ENCODE data around the gene MICAL2.
"Not testable (repeated sequence)": the region's sequence is repeated elsewhere in the genome, so short reads cannot be mapped to it uniquely, and the experiment has no call there.

MICAL2 gene

GRCh38 chr11:12137005-12137690 lies 26.8 kb downstream of the MICAL2 start:
- no peak for DNase-seq

- DNase-seq, result no peak
These were observed 27.7 kb downstream of the MICAL2 start for GRCh38 chr11:12137938-12138731.

GRCh38 chr11:12139144-12139881 lies 28.9 kb downstream of the MICAL2 start:
- no peak for DNase-seq

- DNase-seq, result no peak
These were observed 29.9 kb downstream of the MICAL2 start for GRCh38 chr11:12140186-12140793.

- no peak for DNase-seq
These were observed 30.9 kb downstream of the MICAL2 start for GRCh38 chr11:12141283-12141682.

- no peak for DNase-seq
These were observed 31.8 kb downstream of the MICAL2 start for GRCh38 chr11:12142176-12142575.

GRCh38 chr11:12142909-12143308 lies 32.5 kb downstream of the MICAL2 start:
- DNase-seq, result no peak

GRCh38 chr11:12143461-12144258 lies 33.3 kb downstream of the MICAL2 start:
- DNase-seq, result no peak

- no peak for DNase-seq
These were observed 34.2 kb downstream of the MICAL2 start for GRCh38 chr11:12144330-12145174.

- DNase-seq, result not testable (repeated sequence)
These were observed 36.3 kb downstream of the MICAL2 start for GRCh38 chr11:12146678-12147077.

- no peak for DNase-seq
These were observed 37.4 kb downstream of the MICAL2 start for GRCh38 chr11:12147827-12148226.

- DNase-seq, result no peak
These were observed 38.1 kb downstream of the MICAL2 start for GRCh38 chr11:12148466-12148865.

GRCh38 chr11:12148882-12149281 lies 38.5 kb downstream of the MICAL2 start:
- DNase-seq, result no peak

- no peak for DNase-seq
These were observed 39.4 kb downstream of the MICAL2 start for GRCh38 chr11:12149672-12150225.

GRCh38 chr11:12150831-12151382 lies 40.5 kb downstream of the MICAL2 start:
- DNase-seq, result no peak

- no peak for DNase-seq
These were observed 41.9 kb downstream of the MICAL2 start for GRCh38 chr11:12152321-12152720.

- DNase-seq, result no peak
These were observed 44.7 kb downstream of the MICAL2 start for GRCh38 chr11:12154871-12155668.

- DNase-seq, result no peak
These were observed 45.3 kb downstream of the MICAL2 start for GRCh38 chr11:12155696-12156095.

- no peak for DNase-seq
These were observed 46.1 kb downstream of the MICAL2 start for GRCh38 chr11:12156301-12157140.
